ENCODE measurements around the gene ATP6V0E1. TPM values are rescaled to one million over a fixed set of nuclear protein-coding genes. Genes with fewer than 3 reads are reported as not detected.

ATP6V0E1 gene
- total and polyA plus RNA-seq, 2 experiments from 2014 or later = 75.9 to 250 TPM

- TF ChIP-seq ZNF331 (CRISPR knock-in tag; IDR thresholded peaks at IDR 0.05; ENCODE audit: low read depth) = no peak
Observed at GRCh38 chr5:172994405-172994804, 10.8 kb downstream of the ATP6V0E1 start (continued).

- H3K79me2 ChIP-seq (replicated peaks; ENCODE audit: insufficient read depth) = peaks cover 65% of the 10 kb centered on the region
Observed at GRCh38 chr5:172999372-172999973, 15.9 kb downstream of the ATP6V0E1 start.

More at GRCh38 chr5:172999372-172999973, 15.9 kb downstream of the ATP6V0E1 start:
- Histone ChIP-seq H3K4me3 (no peak overlapping the region), H3K36me3 (ENCODE audit: insufficient read depth) (peaks cover 14% of the 10 kb centered on the region; the same call in 1 of the 2 replicates), H3K27ac (ENCODE audit: low read depth) (no peak overlapping the region), H3K27me3 (ENCODE audit: insufficient read depth) (no peaks in the 10 kb centered on the region), H3K9me2 (ENCODE audit: insufficient read depth) (no peaks in the 10 kb centered on the region), H3F3A (replicated peaks; ENCODE audit: low read depth) (no peaks in the 10 kb centered on the region), H2AFZ (no peak overlapping the region), H4K20me1 (replicated peaks; ENCODE audit: insufficient read depth) (peaks cover 17% of the 10 kb centered on the region; the same call in 1 of the 2 replicates), H3K4me2 (no peak overlapping the region), H3K4me1 (ENCODE audit: insufficient read depth) (no peaks in the 10 kb centered on the region)
- Mint-ChIP-seq H3K27me3 (ENCODE audit: insufficient read depth, low read depth, poor library complexity) (no peaks in the 10 kb centered on the region), H3K4me1 (peaks cover 13% of the 10 kb centered on the region; the same call in 2 of the 3 replicates), H3K4me3 (no peak overlapping the region), H3K9me3 (no peaks in the 10 kb centered on the region), H3K36me3 (ENCODE audit: low read depth) (peaks cover 21% of the 10 kb centered on the region; the same call in 2 of the 3 replicates), H3K27ac (no peak overlapping the region)
- ATAC-seq (no peak), DNase-seq (ENCODE audit: low spot score) (no peak)
- TF ChIP-seq POLR2AphosphoS5 (IDR thresholded peaks at IDR 0.05; ENCODE audit: low read depth) (no peak), CREB1 (CRISPR knock-in tag; IDR thresholded peaks at IDR 0.05; ENCODE audit: low read depth) (no peak), STAT1 (IDR thresholded peaks at IDR 0.05; ENCODE audit: unreplicated experiment) (no peak), ZNF114 (CRISPR knock-in tag; IDR thresholded peaks at IDR 0.05) (no peak), ETS1 (IDR thresholded peaks at IDR 0.05) (no peak), ZNF331 (CRISPR knock-in tag; IDR thresholded peaks at IDR 0.05; ENCODE audit: low read depth) (no peak), EZH2 (IDR thresholded peaks at IDR 0.05; ENCODE audit: low read depth, unreplicated experiment) (no peak), NANOG (IDR thresholded peaks at IDR 0.05; ENCODE audit: borderline replicate concordance) (no peak), REST (IDR thresholded peaks at IDR 0.05; ENCODE audit: unreplicated experiment) (no peak), JUNB (IDR thresholded peaks at IDR 0.05; ENCODE audit: unreplicated experiment) (no peak), ZNF462 (CRISPR knock-in tag; IDR thresholded peaks at IDR 0.05) (no peak), EZH2phosphoT487 (IDR thresholded peaks at IDR 0.05; ENCODE audit: unreplicated experiment) (no peak), CTCF (conservative IDR thresholded peaks at IDR 0.05; ENCODE audit: low read depth in 2 of 2) (no peak)

All from GM23338 (cell line).